ENCODE results near the gene EFCAB14. TPM values are rescaled to one million over a fixed set of nuclear protein-coding genes. Genes with fewer than 3 reads are reported as not detected.

The EFCAB14 gene
- total and polyA plus RNA-seq, 2 of the 4 experiments (the other 2 are of a cell fraction) = 28.6 to 43.0 TPM

- H2BK120ac ChIP-seq (ENCODE audit: low read depth, low read length) = no peak overlapping the region
- no peak for ATAC-seq (ENCODE audit: low read depth)
- no peak overlapping the region for H3K4ac ChIP-seq (ENCODE audit: low read depth, low read length)
- H3K23ac ChIP-seq (ENCODE audit: low read depth, low read length) = no peak overlapping the region
- ChIA-PET POLR2A (ENCODE audit: unreplicated experiment) (no interaction called here), CTCF (no interaction called here)
- intact Hi-C loops (cut with micrococcal nuclease) (loop anchor here (5.0 kb wide), 2 partner anchors 98 to 113 kb away; partner anchors contain the start of genes MKNK1 and MOB3C), dilution Hi-C loops (cut with HindIII; ENCODE audit: low sequenced_read_pairs, unreplicated experiment) (no loop called here), in situ Hi-C loops (cut with MboI; ENCODE audit: low sequenced_read_pairs) (loop anchor here (25.0 kb wide), 1 partner anchor 303 kb away; no protein-coding TSS in a partner anchor)
- H4K8ac ChIP-seq (ENCODE audit: low read depth in 2 of 2, low read length in 2 of 2) = no peak overlapping the region
- no peaks in the 10 kb centered on the region for H3K27me3 ChIP-seq (ENCODE audit: control insufficient read depth, insufficient read depth, low read length)
- H2BK15ac ChIP-seq (ENCODE audit: low read depth, low read length) = no peak overlapping the region
- no CpG with 5 or more reads among the region's 3 CpGs for WGBS, 2 experiments (ENCODE audit: extremely low coverage in 2 of 2, insufficient read length in 1 of 2)
- H3K9me1 ChIP-seq (ENCODE audit: insufficient read depth, low read length) = peaks cover 5% of the 10 kb centered on the region; the same call in 1 of the 2 replicates
- H2AFZ ChIP-seq (replicated peaks; ENCODE audit: low read length, poor library complexity) = no peak overlapping the region
- TF ChIP-seq RFX5 (IDR thresholded peaks at IDR 0.05; ENCODE audit: low read depth, low read length) (no peak), FOS (IDR thresholded peaks at IDR 0.05; ENCODE audit: low read depth, low read length) (no peak), ELK1 (IDR thresholded peaks at IDR 0.05; ENCODE audit: borderline replicate concordance, low read depth, low read length) (no peak), MXI1 (IDR thresholded peaks at IDR 0.05; ENCODE audit: borderline replicate concordance, low read depth, low read length) (no peak), RAD21 (IDR thresholded peaks at IDR 0.05; ENCODE audit: low read length) (no peak), MAFK (IDR thresholded peaks at IDR 0.05; ENCODE audit: low read depth, low read length) (no peak), SMC3 (IDR thresholded peaks at IDR 0.05; ENCODE audit: low read depth, low read length) (no peak)
- peaks cover 26 to 38% of the 10 kb centered on the region in 2 experiments for H3K79me1 ChIP-seq (ENCODE audit: low read depth in 1 of 2, low read length in 2 of 2)
- no peak overlapping the region for H3K14ac ChIP-seq (replicated peaks; ENCODE audit: low read depth, low read length)
- peaks cover 21% of the 10 kb centered on the region for H3K36me3 ChIP-seq (ENCODE audit: control insufficient read depth, insufficient read depth, low read length)
- peaks cover 6% of the 10 kb centered on the region; the same call in 1 of the 2 replicates for H4K20me1 ChIP-seq (ENCODE audit: insufficient read depth, low read length)
- H2AK5ac ChIP-seq (ENCODE audit: low read depth, low read length) = no peak overlapping the region
- H2AK9ac ChIP-seq (replicated peaks; ENCODE audit: low read depth, low read length, poor library complexity) = no peak overlapping the region
- no peak overlapping the region for H2BK20ac ChIP-seq (ENCODE audit: low read depth, low read length)
- no peak overlapping the region for H3K9ac ChIP-seq (ENCODE audit: low read depth, low read length)
- H4K5ac ChIP-seq (ENCODE audit: low read depth, low read length) = no peak overlapping the region
- no peak overlapping the region for H3K4me2 ChIP-seq (ENCODE audit: low read depth, low read length)
- DNase-seq = no peak
- no peak overlapping the region for H2BK5ac ChIP-seq (ENCODE audit: low read depth, low read length, poor library complexity, severe bottlenecking)
- no peak overlapping the region for H3K4me3 ChIP-seq (ENCODE audit: insufficient read depth, low read depth, low read length)
- no peaks in the 10 kb centered on the region for H3K9me3 ChIP-seq (ENCODE audit: control insufficient read depth, insufficient read depth, low read length)
- no TSS peak for BruUV-seq (replicated peaks)
- no peak overlapping the region for H4K91ac ChIP-seq (ENCODE audit: insufficient read depth, low read depth, low read length)
- no peak overlapping the region for H3K56ac ChIP-seq (ENCODE audit: extremely low read depth, insufficient read depth, low read length)
- H3K27ac ChIP-seq (ENCODE audit: insufficient read depth, low read length) = no peak overlapping the region
- peaks cover 10% of the 10 kb centered on the region for H3K4me1 ChIP-seq (ENCODE audit: control insufficient read depth, insufficient read depth, low read length)
- no peak overlapping the region for H3K18ac ChIP-seq (ENCODE audit: low read depth, low read length)
These were observed 3.9 kb downstream of the EFCAB14 start for GRCh38 chr1:46714976-46715375.

Data from IMR-90 (cell line).